Fibroblast of skin of right quadriceps (primary cell): ENCODE results near the gene FEN1.

Experiments used
- DNase-seq: peaks from one replicate; pipeline ENCODE4 v3.0.0-alpha.2; 2013

FEN1 gene

GRCh38 chr11:61827571-61828378 lies 35.1 kb downstream of the FEN1 start, which contains the start of gene FADS2:
Gene FADS2 (plus strand): TSS chr11:61828300. CDS start chr11:61828391, 91 bp downstream.
- peak; percentile 97 for DNase-seq

DNA sequence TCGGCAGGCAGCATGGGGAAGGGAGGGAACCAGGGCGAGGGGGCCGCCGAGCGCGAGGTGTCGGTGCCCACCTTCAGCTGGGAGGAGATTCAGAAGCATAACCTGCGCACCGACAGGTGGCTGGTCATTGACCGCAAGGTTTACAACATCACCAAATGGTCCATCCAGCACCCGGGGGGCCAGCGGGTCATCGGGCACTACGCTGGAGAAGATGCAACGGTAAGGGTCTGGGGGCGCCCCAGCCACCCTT lies 35.6 kb downstream of the FEN1 start:
- no peak for DNase-seq

- DNase-seq = peak; percentile 36
These were observed 36.1 kb downstream of the FEN1 start for GRCh38 chr11:61828629-61829407.

- DNase-seq = no peak
These were observed 37.1 kb downstream of the FEN1 start for GRCh38 chr11:61829806-61830205.

DNA sequence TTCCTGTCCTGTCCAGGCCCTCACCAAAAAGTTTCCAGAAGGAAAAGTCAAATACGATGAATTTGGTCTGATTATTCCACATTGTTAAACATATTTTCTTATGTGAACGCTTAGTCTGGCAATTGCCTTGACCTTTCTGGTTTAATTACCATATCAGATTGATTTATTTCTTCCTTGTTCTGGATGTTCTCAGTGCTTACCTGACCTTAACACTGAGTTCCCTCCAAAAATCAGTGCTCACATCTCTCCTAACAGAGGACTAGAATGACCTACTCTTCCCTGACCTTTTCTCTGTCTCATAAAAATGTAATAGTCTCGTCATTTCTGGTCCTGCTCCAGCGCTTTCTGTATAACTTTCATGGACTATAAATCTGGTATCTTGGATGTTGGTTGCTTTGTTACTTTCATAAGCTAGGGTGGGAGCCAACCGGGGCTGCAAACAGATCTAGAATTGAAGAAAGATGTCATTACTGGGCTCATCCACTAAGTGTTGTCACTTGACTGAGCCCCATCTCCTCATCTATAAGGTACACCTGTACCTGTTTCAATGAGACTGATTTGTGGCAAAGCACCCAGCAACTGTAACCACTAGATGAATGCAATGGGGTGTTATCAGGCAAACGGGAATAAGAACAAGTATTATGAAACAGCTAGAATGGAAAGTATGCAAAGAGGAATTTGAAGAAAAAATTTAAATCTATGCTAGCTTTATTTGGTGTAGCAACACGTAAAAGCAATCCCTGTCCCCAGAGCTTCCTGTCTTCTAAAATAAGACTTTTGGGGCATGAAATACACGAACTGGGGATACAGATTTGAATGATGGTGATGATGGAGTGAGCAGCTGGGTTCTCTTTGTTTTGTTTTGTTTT lies 37.8 kb downstream of the FEN1 start:
- DNase-seq = peak; percentile 41

DNA sequence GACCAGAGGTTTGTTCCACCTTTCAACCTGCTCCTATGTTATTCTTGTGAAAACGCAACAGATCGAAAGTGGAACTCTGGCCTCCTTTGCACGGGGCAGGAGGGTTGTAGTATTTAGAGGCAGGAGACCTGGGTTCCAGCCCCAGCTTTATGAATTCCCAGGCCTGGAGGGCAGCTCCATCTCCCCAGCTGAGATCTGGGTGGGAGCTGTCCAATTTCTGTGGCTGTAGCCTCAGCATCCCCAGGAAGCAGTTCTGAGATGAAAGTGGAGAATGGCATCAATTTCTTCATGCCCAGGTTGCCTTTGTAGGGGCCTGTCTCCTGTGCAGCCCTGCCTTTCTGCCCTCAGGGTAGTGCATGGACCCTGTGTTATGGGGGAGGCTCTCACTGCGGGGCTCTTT lies 39.5 kb downstream of the FEN1 start:
- no peak for DNase-seq

- no peak for DNase-seq
These were observed 40.0 kb downstream of the FEN1 start for GRCh38 chr11:61832754-61833153.

GRCh38 chr11:61833471-61833870 lies 40.8 kb downstream of the FEN1 start:
- DNase-seq = no peak

DNA sequence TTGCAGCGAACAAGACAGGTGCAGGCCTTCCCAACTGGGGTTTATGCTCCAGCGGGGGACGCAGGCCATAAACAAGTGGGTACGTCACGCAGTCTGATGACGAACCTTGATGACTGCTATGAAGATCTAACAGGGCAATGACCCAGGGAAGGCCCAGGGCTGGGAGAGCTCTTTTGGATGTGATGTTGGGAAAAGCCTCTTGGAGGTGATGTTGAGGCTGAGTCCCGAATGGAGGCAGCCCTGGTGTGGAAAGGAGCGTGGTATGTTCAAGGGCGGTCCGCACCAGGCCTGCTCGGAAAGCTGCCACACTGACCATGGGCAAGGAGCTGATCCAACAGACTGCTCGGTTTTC lies 41.2 kb downstream of the FEN1 start:
- DNase-seq = no peak

DNA sequence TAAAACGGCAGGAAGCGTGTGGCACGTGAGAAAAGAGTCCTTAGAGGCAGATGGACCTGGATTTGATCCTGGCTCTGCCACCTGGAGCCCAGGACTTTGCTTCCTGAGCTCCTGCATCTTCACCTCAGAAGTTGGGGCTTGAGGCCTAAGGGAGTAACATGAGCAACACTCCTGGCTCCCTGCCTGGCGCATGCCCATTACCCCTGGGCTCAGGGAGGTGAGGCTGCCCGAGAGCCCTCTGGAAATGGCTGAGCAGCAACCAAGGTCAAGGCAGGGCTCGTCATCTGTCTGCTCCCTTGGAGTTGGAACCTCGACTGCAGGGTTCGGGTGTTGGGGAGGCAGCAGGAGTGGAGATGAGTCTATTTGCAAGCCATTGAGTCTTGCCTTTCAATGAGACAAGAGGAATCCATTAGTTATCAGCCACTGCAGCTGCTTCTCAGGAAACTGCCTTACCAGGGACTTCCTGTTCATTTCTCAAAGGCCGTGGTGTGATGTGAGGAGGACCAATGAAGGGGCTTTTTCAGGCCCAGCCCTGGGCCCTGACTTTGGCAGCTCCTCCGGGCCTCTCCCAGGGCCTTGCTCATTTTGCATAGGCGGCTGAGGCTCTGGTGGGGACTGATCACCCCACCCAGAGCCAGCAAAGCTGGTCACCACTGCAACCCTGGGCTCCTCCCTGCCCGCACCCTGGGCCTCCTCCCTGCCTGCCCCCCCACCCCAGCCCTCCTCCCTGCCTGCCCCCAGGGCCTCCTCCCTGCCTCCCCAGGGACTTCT lies 41.8 kb downstream of the FEN1 start:
- peak; percentile 70 for DNase-seq

GRCh38 chr11:61836193-61836592 lies 43.5 kb downstream of the FEN1 start:
- DNase-seq = no peak

DNA sequence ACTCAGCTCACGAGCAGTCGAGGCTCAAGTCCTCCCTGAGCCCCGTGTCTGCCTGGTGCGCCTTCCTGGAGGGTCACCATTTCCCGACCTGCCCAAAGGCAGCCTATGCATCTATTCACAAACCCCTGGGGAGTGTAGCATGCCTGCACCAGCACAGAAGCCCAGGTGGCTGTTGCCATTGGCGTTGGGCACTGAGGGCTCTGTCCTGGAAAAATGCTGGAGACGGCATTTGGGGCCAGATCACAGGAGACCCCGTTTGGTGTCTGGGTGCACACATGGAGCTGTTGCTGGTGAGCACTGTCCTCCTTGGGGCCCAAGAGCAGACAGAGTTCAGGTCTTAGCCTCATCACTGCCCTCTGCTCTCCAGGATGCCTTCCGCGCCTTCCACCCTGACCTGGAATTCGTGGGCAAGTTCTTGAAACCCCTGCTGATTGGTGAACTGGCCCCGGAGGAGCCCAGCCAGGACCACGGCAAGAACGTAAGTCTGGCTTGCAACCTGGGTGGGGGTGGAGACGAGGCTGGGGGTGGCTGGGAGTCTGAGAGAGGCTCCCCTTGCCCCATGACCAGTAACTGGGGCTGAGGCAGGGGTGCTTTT lies 44.8 kb downstream of the FEN1 start:
- no peak for DNase-seq

DNA sequence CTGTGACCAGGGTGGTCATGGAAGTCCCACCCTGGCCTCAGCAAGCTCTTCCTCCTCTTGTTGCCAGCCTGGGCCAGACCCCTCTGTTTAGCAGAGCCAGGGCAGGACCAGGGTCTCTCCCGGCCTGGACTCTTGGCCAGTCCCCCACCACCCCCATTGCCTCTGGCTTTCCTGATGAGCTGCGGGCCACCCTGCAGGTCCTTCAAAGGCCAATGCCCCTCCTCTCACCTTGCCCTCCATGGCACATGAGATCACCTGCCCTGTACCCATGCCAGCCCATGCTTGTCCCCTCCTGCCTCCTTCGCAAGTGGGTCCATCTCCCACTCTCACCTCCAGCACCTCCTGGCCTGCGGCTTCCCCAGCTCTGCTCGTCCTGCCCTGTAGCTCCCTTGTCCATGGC lies 45.8 kb downstream of the FEN1 start:
- DNase-seq = no peak

DNA sequence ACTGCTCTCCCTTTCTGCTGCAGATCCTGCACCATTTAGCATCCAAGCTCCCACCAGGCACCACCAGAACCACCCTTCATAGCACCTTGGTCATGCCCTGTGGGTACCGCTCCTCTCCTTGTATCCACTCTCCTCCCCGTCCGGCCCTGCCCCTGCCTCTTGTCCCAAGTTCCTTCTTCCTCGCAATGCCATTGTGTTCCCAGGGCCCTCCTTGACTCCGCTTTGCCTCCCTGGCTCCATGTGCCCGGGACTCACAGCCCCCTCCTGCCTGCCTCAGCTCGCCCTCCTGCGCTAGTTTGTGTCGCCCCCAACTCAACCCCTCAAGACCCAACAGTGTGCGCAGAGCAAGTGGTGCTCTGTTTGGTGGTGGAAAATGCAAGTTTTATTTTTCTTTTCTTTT lies 46.2 kb downstream of the FEN1 start:
- DNase-seq = no peak

GRCh38 chr11:61839742-61840141 lies 47.0 kb downstream of the FEN1 start:
- no peak for DNase-seq

GRCh38 chr11:61840371-61840770 lies 47.7 kb downstream of the FEN1 start:
- no peak for DNase-seq

DNA sequence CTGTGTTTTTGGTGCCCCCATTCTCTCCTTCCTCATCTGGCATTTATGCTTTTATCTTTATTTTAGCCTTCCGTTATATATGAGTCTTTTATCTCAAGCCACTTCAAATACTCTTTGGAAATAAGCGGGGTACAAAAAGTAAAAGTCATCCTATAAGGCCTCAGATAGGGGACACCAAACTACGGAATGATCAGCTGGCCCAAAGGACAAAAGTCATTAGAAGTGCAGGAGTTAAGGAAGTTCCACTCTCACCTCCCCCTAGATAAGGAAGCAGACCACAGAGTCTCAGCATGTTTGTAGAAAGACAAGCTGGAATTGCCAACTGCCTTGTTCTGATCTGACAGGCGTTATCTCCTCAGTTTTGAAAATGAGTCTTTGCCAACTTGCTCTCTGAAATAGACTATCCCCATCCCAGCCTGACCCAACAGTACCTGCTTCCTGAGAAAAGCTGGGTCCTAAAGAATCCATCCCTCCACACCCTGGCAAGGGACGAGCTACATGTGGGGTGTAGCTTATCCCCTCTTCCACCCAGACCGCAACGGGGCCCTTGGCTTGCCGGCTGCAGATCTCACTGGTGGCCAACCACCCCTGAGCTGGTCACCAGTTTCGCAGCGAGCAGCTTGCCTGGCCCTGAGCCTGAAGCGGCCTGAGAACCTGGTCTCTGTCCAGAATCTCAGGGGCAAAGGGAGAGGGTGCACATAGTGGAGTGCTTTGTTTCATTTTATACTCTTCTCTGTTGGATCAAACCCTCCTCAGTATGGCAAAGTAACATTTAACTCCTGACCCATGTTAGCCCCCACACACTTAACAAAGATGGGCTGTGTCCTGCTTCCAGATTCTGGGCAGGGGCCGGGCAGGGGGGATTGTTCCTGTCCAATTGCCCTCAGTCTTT lies 49.2 kb downstream of the FEN1 start:
- no peak for DNase-seq

GRCh38 chr11:61842528-61842820 lies 49.8 kb downstream of the FEN1 start:
- DNase-seq = no peak

DNA sequence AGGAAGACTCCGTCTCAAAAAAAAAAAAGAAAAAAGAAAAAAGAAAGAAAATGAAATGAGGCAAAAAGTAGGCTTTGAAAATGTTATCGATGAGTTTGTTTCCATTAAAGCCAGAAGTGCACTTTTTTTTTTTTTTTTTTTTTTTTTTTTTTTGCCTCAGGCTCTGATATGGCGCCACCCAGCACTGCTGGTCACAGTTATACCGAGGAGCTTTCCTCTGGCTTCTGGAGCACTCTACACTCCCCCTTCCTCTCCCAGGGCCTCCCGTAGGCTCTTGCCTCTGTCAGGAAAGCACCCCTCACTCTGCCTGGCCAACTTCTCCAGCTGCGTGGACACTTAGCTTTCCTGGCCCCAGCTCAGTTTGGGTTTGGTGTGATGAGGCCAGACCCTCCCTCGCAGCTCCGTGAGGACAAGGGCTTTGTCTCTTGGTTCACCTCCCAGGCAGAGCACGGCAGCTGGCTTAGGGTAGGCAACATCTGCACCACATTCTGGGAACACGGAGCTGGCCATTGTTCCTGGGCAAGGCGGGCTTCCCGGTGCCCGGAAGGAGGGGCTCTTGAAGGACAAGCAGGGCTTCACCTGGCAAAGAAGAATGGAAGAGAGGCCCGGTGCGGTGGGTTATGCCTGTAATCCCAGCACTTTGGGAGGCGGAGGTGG lies 52.3 kb downstream of the FEN1 start:
- no peak for DNase-seq

DNA sequence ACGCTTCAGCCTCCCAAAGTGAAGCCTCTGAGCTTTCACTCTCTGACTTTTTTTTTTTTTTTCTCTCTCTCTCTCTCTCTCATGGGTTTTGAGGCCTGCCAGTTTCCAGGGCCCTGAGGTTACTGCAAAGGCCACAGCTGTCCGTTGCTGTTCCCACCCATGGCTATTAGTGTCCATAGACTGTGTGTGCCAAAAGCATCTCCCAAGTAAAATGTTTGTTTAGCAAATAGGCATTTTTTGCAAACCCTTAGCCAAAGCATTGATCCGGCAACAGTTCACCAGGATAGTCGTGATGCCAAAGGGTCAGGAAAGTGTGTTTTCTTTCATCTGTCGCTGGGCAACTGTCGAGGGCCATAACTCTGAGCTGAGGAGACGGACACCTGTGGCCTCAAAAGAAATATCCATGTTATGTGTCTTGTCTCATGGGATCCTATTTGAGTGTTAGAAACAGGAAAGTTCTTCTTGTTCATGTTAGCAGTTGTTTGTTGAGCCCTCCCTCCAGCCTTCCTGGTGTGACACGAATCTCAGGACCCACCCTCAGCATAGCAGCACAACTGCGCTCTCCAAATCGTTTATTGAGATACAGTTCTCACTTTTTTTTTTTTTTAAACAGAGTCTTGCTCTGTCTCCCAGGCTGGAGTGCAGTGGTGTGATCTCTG lies 53.8 kb downstream of the FEN1 start:
- no peak for DNase-seq
